Osteocyte (in vitro differentiated cells): Measurements from ENCODE around the gene TKFC. TPM values are rescaled to one million over a fixed set of nuclear protein-coding genes. Genes with fewer than 3 reads are reported as not detected.
A peak's percentile ranks its signal among the peaks of the same experiment; 100 is the strongest.

Experiments used
- DNase-seq: peaks from one replicate; pipeline ENCODE4 v3.0.0; 2021; ENCODE audit warnings: mixed read lengths; ENCODE audit not compliant: unreplicated experiment; ENCODE audit errors: extremely low spot score
- H3K27ac Mint-ChIP-seq: one replicate; pipeline ENCODE4 v1.8.0; 2021; ENCODE audit warnings: mild to moderate bottlenecking, mixed read lengths; ENCODE audit not compliant: unreplicated experiment
- H3K27me3 Mint-ChIP-seq: one replicate; pipeline ENCODE4 v1.8.0; 2021; ENCODE audit warnings: mixed read lengths; ENCODE audit not compliant: unreplicated experiment
- H3K36me3 Mint-ChIP-seq: one replicate; pipeline ENCODE4 v1.8.0; 2021; ENCODE audit warnings: mixed read lengths; ENCODE audit not compliant: unreplicated experiment
- H3K4me1 Mint-ChIP-seq: one replicate; pipeline ENCODE4 v1.8.0; 2021; ENCODE audit warnings: mixed read lengths; ENCODE audit not compliant: unreplicated experiment
- H3K4me3 Mint-ChIP-seq: one replicate; pipeline ENCODE4 v1.8.0; 2021; ENCODE audit warnings: mild to moderate bottlenecking, moderate library complexity, mixed read lengths; ENCODE audit not compliant: unreplicated experiment
- H3K9me3 Mint-ChIP-seq: one replicate; pipeline ENCODE4 v1.8.0; 2021; ENCODE audit warnings: mixed read lengths; ENCODE audit not compliant: unreplicated experiment
- total RNA-seq: library from RNA; stranded (reverse); gene quantifications from 2 replicates; pipeline ENCODE4 v1.2.1, GENCODE V29; 2021
- TF ChIP-seq, protein P1 (sequence below): fragments of 200-600 bp; sonication (generic); IDR thresholded peaks from 2 replicates; pipeline ENCODE4 v1.5.0; 2021; ENCODE audit warnings: antibody characterized with exemption, mild to moderate bottlenecking, moderate library complexity

TKFC gene
- total RNA-seq, 1 donor from 2014 or later = 41.7 TPM

DNA sequence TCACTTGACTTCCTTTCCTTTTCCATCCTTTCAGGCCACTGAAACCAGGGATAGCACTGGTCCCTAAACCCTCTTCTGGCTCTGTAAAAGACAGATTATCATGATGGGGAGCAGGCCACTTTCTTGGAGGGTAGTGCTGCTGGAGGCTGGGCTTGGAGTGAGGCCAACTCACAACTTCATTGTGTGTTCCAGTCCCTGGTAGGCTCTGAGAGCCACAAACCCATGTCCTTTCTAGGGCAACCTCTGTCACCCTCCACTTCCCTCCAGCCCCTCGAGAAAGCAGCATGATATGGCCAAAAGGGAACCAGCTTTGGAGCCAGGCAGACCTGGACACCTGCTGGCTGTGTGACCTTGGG, 2.3 kb downstream of the TKFC start:
- no peak overlapping the region for H3K4me3 Mint-ChIP-seq
- TF ChIP-seq, protein P1, sequence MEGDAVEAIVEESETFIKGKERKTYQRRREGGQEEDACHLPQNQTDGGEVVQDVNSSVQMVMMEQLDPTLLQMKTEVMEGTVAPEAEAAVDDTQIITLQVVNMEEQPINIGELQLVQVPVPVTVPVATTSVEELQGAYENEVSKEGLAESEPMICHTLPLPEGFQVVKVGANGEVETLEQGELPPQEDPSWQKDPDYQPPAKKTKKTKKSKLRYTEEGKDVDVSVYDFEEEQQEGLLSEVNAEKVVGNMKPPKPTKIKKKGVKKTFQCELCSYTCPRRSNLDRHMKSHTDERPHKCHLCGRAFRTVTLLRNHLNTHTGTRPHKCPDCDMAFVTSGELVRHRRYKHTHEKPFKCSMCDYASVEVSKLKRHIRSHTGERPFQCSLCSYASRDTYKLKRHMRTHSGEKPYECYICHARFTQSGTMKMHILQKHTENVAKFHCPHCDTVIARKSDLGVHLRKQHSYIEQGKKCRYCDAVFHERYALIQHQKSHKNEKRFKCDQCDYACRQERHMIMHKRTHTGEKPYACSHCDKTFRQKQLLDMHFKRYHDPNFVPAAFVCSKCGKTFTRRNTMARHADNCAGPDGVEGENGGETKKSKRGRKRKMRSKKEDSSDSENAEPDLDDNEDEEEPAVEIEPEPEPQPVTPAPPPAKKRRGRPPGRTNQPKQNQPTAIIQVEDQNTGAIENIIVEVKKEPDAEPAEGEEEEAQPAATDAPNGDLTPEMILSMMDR = no peak
- H3K9me3 Mint-ChIP-seq = no peaks in the 10 kb centered on the region
- no peak overlapping the region for H3K27ac Mint-ChIP-seq
- H3K36me3 Mint-ChIP-seq = peaks cover under 1% of the 10 kb centered on the region
- DNase-seq = no peak
- H3K4me1 Mint-ChIP-seq = peaks cover 32% of the 10 kb centered on the region
- no peaks in the 10 kb centered on the region for H3K27me3 Mint-ChIP-seq

DNA sequence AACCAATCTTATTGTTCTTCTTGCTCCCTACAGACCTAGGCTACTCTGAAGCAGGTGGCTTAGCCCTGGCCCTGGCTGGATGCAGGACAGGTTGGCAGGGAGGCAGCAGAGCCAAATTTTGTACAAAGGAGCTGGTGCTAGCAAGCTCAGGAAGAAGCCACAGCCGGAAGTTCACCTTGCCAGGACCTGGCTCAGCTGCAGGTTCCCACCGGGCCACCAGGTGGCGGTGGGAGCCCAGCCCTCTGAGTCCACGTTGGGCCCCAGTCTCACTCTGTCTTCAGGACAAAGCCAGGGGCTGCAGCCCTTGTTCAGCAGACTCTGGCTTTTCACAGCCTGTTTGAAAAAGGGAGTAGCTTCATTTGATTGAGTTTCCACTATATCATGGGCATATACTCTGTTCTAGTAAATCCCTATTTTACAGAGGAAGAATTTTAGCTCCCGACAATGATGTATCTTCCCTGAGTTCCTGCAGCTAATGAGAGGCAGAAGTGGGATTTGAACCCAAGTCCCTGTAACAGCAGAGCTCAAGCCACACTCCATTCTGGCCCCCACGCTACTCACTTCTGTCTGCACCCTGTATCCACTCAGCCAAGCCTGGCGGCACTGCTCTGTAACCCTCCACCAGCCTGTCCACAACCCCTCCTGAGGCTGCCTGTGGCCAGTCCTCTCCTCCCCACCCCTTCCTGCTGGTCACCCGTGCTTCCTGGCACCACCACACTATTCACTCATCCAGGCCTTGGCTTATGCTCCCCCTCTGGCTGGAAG, 3.3 kb downstream of the TKFC start:
- H3K4me3 Mint-ChIP-seq = no peak overlapping the region
- peak; percentile 92 for DNase-seq
- no peaks in the 10 kb centered on the region for H3K9me3 Mint-ChIP-seq
- peaks cover 22% of the 10 kb centered on the region for H3K4me1 Mint-ChIP-seq
- H3K27ac Mint-ChIP-seq = peak overlapping the region; percentile 18
- H3K27me3 Mint-ChIP-seq = no peaks in the 10 kb centered on the region
- peaks cover 3% of the 10 kb centered on the region for H3K36me3 Mint-ChIP-seq
- TF ChIP-seq, protein P1 = peak; percentile 98

DNA sequence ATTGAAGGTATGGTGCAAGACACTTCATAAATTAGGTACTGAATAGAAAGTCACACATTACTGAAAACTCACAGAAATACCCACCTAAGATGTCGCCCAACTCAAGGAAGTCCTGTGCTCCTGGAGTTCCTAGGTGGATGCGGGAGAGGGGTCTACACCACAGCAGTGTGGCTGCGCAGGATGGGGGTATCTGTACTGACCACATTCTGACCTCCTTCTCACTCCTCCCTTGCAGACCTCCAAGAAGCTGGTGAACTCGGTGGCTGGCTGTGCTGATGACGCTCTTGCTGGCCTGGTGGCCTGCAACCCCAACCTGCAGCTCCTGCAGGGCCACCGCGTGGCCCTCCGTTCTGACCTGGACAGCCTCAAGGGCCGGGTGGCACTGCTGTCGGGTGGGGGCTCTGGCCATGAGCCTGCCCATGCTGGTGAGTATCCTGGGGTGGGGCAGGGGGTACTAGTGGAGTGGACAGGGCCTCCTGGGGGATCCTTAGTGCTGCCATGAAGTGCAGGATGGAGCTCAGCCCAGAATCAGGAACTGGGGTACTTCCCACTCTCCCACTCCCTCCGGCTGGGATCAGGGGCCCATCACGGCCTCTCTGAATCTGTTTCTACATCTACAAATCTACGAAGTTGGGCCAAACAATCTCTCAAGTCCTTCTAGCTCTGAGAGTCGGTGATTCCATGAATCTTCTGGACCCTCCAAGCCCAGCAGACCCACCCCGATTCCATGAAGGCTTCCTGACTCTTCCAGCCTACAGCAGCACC, 4.9 kb downstream of the TKFC start:
- peaks cover 10% of the 10 kb centered on the region for H3K4me1 Mint-ChIP-seq
- no peak overlapping the region for H3K27ac Mint-ChIP-seq
- H3K4me3 Mint-ChIP-seq = no peak overlapping the region
- H3K27me3 Mint-ChIP-seq = no peaks in the 10 kb centered on the region
- TF ChIP-seq, protein P1 = no peak
- peaks cover 8% of the 10 kb centered on the region for H3K36me3 Mint-ChIP-seq
- no peak for DNase-seq
- no peaks in the 10 kb centered on the region for H3K9me3 Mint-ChIP-seq

DNA sequence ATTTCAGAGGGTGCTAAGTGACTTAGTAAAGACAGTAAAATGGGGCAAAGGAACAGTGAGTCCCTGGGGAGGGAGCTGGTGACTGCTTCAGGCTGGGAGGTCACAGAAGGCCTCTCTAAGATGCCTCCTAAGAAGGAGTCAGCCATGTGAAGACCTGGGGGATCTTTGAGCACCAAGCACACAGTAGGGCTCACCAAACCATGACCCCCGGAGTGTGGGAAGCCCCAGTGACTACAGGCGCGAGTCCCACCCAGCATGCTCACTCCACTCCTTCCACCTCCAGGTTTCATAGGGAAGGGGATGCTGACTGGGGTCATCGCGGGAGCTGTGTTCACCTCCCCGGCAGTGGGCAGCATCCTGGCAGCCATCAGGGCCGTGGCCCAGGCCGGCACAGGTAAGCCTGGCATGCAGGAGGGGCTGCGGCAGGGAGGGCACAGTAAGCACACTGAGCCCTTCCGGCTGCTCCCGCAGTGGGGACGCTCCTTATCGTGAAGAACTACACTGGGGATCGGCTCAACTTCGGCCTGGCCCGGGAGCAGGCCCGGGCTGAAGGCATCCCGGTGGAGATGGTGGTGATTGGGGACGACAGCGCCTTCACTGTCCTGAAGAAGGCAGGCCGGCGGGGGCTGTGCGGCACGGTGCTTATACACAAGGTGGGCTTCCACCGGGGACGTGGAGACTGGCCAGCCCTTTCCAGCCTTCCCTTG, 5.9 kb downstream of the TKFC start:
- no peaks in the 10 kb centered on the region for H3K9me3 Mint-ChIP-seq
- H3K4me3 Mint-ChIP-seq = no peak overlapping the region
- no peak overlapping the region for H3K27ac Mint-ChIP-seq
- no peak for DNase-seq
- H3K27me3 Mint-ChIP-seq = no peaks in the 10 kb centered on the region
- peaks cover 5% of the 10 kb centered on the region for H3K4me1 Mint-ChIP-seq
- TF ChIP-seq, protein P1 = no peak
- peaks cover 8% of the 10 kb centered on the region for H3K36me3 Mint-ChIP-seq

DNA sequence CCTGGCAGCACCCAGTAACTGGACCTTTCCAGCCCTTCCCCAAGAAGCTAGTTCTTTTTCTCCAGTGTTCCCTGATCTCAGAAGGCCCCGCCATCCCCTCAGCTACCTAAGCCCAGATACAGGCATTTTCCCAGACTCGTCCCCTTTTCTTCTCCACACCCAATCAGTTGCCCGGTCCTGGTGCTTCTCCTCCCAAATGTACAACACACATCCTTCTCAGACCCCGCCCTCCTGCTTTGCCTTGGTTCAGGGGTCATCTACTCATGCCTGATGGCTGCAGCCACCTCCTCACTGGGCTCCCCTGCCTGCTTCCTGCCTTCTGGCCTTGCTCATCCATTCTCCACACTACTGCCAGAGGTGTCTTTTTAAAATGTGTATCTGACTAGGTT, 6.5 kb downstream of the TKFC start:
- Mint-ChIP-seq H3K9me3 (no peaks in the 10 kb centered on the region), H3K4me1 (peaks cover 2% of the 10 kb centered on the region)
- TF ChIP-seq, protein P1 = no peak

More for the DNA sequence above, 6.5 kb downstream of the TKFC start:
- DNase-seq = no peak
- Mint-ChIP-seq H3K36me3 (peaks cover 8% of the 10 kb centered on the region), H3K4me3 (no peak overlapping the region), H3K27ac (no peak overlapping the region), H3K27me3 (no peaks in the 10 kb centered on the region)
